Measurements from ENCODE around the gene IGFBP6. TPM values are rescaled to one million over a fixed set of nuclear protein-coding genes. Genes with fewer than 3 reads are reported as not detected.

The IGFBP6 gene
- total RNA-seq, 1 experiment from 2014 or later = 58.5 TPM

DNA sequence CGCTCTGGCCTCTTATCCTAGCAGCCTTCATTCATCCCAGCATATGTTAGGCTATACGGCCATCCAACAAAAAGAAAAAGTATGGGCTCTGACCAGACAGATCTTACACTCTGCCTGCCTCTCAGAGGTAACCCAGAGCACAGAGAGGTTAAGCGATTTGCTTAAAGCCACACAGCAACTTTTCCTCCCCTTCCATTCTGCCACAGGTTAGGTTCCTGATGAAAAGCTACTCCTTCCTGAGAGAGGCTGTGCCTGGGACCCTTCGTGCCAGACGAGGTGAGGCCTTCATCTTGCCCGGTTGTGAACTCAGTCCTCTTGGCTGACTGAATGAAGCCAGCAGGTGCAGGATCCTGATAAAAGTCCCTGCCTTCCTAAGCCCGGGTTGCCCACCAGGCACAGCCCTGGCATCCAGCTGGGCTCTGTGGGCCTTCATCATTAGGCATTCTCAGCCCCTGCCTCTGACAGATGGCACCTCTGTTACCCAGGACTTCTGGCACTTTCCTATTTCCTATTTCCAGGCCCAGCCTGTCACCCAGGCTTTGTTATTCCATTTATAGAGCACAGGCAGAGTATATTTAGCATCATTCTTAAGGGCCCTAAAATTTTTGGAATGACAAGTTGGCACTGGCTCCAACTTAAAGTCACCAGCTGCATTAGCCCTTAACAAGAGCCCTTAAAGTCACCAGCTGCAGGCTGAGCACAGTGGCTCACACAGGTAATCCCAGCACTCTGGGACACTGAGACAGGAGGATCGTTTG lies 18.6 kb downstream of the IGFBP6 start:
- no peak for DNase-seq (ENCODE audit: low read depth)

DNA sequence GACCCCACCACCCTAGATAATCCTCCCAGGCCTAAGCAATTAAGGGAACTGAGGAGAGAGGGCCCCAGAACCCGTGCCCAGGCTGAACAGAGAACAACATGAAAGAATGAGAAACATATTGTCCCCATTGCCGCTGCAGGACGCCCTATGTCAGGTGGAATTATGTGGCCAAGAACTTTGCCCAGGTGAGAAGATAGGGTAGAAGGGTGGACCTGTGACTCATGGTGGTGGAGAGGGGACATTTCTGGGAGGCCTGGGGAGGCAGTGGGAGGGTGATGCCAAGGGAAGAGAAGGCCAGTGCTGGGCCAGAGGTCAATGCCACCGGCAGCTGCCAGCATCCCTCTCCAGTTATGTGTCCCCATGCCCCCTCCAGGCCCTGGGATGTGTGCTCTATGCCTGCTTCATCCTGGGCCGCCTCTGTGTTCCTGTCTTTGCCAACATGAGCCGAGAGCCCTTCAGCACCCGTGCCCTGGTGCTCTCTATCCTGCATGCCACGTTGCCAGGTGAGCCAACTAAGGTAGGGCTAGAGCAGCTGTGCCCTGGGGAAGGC lies 21.4 kb downstream of the IGFBP6 start:
- DNase-seq (ENCODE audit: low read depth) = no peak

DNA sequence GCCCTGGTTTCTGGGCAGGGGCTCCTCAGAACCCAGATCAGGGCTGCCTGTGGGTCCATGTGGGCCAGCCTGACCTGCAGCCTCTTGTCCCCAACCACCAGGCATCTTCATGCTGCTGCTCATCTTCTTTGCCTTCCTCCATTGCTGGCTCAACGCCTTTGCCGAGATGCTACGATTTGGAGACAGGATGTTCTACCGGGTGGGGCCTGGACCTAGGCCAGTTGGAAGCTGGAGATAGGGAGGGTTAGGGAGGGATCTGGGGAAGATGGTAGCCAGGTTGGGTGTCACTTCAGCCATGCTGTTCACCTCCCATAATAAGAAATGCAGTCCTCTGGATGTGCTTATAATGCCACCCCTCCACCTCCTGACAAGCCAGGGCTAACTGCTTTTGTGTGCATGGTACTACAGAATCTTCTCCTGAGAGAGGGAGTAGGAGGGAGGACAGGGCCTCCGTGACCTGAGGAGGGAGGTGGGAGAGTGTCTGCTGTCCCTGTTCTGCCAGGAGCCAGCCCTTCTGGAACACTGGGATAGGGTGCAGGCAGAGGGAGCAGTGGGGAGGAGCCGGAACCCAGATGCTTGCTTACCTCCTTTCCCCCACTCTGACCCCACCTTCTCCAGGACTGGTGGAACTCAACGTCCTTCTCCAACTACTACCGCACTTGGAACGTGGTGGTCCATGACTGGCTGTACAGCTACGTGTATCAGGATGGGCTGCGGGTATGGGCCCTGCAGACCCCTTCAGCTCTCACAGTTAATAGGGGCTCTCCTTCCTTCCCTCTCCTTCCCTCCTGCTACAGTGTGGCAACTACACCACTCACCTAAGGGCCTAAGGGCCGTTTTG lies 23.4 kb downstream of the IGFBP6 start:
- DNase-seq (ENCODE audit: low read depth) = no peak

DNA sequence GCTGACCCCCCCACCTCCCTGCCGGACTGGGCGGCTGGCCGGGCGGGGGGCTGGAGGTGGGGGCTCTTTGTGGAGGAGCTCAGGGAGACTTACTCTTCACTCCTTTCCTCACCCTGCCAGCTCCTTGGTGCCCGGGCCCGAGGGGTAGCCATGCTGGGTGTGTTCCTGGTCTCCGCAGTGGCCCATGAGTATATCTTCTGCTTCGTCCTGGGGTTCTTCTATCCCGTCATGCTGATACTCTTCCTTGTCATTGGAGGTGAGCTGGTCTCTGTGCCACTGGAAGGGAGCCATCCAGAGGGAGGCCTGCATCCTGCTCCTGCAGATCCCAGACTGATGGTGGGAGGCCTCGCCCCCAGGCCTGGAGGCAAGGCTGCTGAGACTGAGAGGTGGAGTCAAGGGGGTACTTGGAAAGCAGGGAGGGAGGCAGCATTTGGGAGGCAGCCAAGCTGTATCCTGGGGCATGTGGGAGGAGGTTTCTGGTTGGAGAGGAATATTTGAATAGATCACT lies 25.5 kb downstream of the IGFBP6 start:
- peak; percentile 42 for DNase-seq (ENCODE audit: low read depth)

DNA sequence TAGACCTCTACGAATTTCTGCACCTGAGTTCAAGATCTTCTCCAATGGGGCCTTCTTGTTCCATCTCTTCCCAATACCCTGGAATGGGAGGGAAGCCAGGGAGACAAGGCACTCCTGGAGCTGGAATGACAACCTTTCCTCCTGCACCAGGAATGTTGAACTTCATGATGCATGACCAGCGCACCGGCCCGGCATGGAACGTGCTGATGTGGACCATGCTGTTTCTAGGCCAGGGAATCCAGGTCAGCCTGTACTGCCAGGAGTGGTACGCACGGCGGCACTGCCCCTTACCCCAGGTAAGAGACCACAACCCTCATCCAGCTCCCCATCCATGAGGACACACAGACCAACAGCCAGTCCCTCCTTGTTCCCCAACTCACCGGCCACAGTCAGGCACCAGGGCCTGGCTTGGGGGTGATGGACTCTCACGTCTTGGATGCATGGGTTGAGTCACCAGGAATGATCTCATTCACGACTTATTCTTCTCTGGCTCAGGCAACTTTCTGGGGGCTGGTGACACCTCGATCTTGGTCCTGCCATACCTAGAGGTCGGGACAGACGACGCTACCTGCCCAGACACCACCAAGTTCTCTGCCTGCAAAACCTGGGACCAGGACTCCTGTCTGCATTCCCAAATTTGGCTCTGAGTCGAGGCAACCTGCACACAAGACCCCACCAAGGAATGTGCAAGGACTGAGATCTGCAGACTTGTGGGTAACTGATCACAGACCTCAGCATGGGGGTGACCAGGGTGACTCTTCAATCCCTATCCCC lies 26.3 kb downstream of the IGFBP6 start:
- peak; percentile 47 for DNase-seq (ENCODE audit: low read depth)

DNA sequence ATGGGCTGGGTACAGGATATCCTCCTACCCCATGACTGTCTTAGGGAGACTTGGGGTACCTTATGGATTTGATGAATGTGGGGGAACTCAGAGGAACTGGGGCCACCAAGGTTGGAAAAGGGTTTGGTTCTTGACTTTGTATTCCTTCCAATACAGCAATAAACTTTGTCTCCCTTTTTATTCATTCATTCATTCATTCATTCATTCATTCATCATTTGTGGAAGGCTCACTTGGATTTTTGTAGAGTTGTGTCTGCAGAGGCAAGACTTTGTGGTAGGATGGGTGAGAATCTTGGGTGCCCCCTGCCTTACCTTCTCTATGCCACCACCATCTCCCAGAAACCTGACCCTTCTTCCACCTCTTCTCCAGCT lies 26.9 kb downstream of the IGFBP6 start:
- no peak for DNase-seq (ENCODE audit: low read depth)

DNA sequence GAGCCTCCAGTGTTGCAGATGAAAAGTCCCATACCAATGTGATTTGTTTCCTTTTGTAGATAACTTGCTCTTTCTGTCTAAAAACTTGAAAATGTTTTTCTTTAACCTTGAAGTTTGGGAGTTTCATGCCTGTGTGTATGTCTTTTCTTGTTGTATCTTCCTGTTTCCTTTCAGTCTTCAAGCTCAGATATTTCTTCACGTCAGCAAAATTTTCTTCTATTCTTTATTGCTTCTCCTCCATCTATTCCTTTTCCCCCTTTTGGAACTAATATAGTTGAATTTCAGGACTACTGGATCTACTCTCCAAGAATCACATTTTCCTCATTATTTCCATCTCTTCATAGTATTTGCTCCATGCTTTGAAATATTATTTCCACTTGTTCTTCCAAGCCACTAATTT lies 29.7 kb downstream of the IGFBP6 start:
- no peak for DNase-seq (ENCODE audit: low read depth)

DNA sequence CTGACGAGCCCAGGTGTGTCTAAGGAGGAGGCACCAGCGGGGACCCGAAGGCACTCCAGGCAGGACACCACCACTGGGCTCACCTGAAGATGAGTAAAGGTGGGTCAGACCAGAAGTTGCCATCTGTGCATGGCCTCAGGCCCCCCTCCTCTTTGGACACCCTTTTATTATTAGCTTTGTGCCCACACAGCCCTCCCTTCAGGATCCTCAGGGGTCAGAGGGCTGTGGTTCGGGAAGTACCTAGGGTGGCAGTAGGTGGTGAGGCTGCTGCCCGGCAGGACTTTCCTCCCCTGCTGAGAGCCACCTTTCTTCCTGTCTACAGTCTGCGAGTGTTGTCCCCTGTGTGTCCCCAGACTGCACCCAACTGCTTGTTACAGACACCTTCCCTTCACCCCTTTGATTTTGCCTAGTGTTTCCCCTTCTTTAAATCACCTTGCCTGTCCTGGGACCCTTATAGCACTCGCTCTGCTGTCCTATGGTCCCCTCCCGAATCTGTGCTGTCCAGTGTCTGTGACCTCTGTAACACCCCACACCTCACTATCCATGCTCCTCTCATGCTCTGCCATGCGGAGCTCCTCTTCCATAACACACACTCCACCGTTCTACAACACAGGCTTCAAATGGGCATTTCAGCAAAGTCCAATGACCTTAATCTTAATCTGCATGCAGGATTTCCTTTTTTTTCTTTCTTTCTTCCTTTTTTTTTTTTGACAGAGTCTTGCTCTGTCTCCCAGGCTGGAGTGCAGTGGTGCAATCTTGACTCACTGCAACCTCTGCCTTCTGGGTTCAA lies 31.5 kb downstream of the IGFBP6 start:
- DNase-seq (ENCODE audit: low read depth) = no peak

DNA sequence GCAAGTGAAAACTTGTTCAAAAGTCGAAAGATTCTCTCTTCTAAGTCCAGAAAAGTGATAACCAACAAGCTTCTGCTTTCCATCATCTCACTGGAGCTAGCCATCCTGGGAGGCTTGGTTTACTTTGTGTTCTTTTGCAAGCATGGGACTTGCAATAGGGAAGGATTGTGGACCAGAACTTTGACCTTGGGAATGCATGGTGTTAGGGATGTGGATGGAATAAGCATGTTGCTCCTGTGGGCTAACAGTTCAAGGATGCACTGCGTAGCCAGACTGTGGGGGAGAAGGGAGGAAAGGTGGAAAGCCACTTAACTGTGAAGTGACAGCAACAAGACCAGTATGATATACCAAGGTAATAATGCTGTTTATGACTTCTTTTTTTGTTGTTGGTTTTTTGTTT lies 34.4 kb downstream of the IGFBP6 start:
- DNase-seq (ENCODE audit: low read depth) = no peak

DNA sequence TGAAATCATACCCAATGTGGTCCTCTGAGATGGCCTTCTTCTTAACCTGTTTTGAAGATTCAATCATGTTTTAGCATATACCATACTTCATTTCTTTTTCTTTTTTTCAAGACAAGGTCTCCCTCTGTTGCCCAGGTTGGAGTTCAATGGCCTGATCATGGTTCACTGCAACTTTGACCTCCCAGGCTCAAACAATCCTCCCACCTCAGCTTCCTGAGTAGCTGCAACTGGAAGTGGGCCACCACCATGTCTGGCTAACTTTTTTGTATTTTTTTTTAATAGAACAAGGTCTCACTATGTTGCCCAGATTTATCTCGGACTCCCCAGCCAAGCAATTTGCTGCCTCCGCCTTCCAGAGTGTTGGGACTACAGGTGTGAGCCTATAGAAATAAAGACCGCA lies 36.3 kb downstream of the IGFBP6 start:
- DNase-seq (ENCODE audit: low read depth) = no peak

DNA sequence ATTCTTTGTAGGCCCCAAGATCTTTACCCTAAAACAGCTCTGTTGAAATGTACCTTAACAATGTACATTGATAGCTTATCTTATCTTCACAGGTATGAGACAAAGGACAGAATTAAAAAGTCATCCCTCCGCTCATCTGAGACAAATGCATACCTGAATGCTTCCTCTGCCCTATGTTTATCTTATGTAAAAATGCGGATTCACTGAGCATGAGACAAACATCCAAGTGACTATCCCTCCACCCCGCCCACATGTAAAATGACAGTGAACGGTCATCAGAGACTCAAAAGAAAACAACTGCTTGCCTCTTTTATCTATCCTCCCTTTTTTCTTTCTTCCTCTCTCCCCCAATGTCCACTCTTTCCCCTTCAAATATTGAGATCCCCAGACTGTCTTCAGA lies 45.9 kb downstream of the IGFBP6 start:
- no peak for DNase-seq (ENCODE audit: low read depth)

DNA sequence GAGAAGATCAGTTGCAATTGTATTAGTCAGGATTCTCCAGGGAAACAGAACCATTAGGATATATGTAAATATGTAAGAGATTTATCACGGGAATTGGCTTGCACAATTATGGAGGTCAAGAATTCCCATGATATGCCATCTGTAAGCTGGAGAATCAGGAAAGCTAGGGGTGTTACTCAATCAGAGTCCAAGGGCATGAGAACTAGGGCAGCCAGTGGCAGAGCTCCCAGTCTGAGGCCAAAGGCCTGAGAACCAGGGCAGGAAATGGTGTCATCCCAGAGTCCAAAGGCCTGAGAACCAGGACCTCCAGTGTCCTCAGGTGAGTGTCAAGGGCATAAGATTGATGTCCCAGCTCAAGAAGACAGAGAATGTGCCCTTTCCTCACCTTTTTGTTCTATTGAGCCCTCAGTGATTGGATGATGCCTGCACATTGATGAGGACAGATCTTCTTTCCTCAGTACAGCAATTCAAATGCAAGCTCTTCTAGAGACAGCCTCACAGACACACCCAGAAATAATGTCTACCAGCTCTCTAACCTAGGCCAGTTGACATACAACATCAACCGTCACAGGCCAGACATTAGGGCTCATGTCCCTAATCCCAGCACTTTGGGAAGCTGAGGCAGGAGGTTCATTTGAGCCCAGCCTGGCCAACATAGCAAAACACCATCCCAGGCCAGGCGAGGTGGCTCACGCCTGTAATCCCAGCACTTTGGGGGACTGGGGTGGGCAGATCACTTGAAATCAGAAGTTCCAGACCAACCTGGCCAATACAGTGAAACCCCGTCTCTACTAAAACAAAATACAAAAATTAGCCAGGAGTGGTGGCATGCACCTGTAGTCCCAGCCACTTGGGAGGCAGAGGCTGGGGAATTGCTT lies 48.2 kb downstream of the IGFBP6 start:
- no peak for DNase-seq (ENCODE audit: low read depth)

DNA sequence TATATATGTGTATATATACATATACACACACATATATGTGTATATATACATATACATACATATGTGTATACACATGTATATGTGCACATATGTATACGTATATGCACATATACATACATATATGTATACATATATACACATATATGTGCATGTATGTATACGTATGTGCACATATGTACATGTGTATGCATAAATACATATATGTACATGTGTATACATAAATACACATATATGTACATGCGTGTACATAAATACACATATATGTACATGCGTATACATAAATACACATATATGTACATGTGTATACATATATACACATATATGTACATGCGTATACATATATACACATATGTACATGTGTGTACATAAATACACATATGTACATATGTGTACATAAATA lies 49.7 kb downstream of the IGFBP6 start:
- DNase-seq (ENCODE audit: low read depth) = no peak

DNA sequence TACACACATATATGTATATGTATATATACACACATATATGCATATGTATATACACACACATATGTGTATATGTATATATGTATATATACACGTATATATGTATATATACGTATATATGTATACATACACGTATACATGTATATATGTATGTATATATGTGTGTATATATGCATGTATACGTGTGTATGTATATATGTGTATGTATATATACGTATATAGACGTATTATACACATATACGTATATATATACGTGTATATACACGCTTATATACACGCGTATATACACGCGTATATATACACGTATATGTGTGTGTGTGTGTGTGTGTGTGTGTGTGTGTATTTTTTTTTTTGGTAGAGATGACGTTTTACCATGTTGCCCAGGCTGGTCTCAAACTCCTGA lies 50.2 kb downstream of the IGFBP6 start:
- no peak for DNase-seq (ENCODE audit: low read depth)

DNA sequence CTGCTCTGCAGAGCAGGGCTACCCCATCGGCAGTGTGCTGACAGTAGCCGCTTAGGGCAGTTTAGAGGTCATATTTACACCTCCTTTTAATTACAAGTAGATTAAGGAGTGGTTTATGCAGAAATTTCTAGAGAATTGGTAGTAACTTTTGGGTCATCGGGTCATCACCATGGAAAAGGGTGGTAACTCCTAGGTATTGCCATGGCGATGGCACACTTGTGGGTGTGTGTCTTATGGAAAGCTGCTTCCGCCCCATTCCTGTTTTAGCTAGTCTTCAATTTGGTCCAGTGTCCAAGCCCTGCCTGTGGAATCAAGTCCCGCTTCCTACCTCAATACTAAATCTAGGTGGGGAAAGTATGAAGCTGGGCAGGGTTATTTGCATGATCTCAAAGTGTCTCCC lies 53.6 kb downstream of the IGFBP6 start:
- DNase-seq (ENCODE audit: low read depth) = no peak
